ENCODE measurements around the gene SMCO4. TPM values are rescaled to one million over a fixed set of nuclear protein-coding genes. Genes with fewer than 3 reads are reported as not detected.

The SMCO4 gene
- total RNA-seq, 2 experiments from 2014 or later, result 37.5 to 62.6 TPM

- H3K27me3 Mint-ChIP-seq, result peaks cover 6% of the 10 kb centered on the region
- CTCF ChIA-PET, result no interaction called here
- H3K4me1 Mint-ChIP-seq, result no peaks in the 10 kb centered on the region
- ATAC-seq (no peak), DNase-seq (no peak)
- no peak overlapping the region for H3K27ac Mint-ChIP-seq
- H3K9me3 Mint-ChIP-seq (ENCODE audit: low read depth), result no peaks in the 10 kb centered on the region
- H3K36me3 Mint-ChIP-seq, result no peaks in the 10 kb centered on the region
- no peak overlapping the region for H3K4me3 Mint-ChIP-seq
These were observed 29.0 kb upstream of the SMCO4 start for GRCh38 chr11:93572171-93572570.

GRCh38 chr11:93571612-93572011, 28.4 kb upstream of the SMCO4 start:
- no peak overlapping the region for H3K4me3 Mint-ChIP-seq
- no peaks in the 10 kb centered on the region for H3K9me3 Mint-ChIP-seq (ENCODE audit: low read depth)
- H3K27ac Mint-ChIP-seq, result no peak overlapping the region
- H3K36me3 Mint-ChIP-seq, result no peaks in the 10 kb centered on the region
- ATAC-seq (no peak), DNase-seq (no peak)
- no peaks in the 10 kb centered on the region for H3K4me1 Mint-ChIP-seq
- CTCF ChIA-PET, result no interaction called here
- peaks cover 6% of the 10 kb centered on the region for H3K27me3 Mint-ChIP-seq

- no peaks in the 10 kb centered on the region for H3K4me1 Mint-ChIP-seq
- ATAC-seq (no peak), DNase-seq (no peak)
- H3K9me3 Mint-ChIP-seq (ENCODE audit: low read depth), result no peaks in the 10 kb centered on the region
- CTCF ChIA-PET, result no interaction called here
- H3K4me3 Mint-ChIP-seq, result no peak overlapping the region
- no peaks in the 10 kb centered on the region for H3K36me3 Mint-ChIP-seq
- peaks cover 3% of the 10 kb centered on the region for H3K27me3 Mint-ChIP-seq
- no peak overlapping the region for H3K27ac Mint-ChIP-seq
These were observed 27.7 kb upstream of the SMCO4 start for GRCh38 chr11:93570759-93571413.

GRCh38 chr11:93569496-93569895, 26.3 kb upstream of the SMCO4 start:
- H3K9me3 Mint-ChIP-seq (ENCODE audit: low read depth), result no peaks in the 10 kb centered on the region
- no peak overlapping the region for H3K4me3 Mint-ChIP-seq
- H3K36me3 Mint-ChIP-seq, result no peaks in the 10 kb centered on the region
- ATAC-seq (no peak), DNase-seq (no peak)
- no peaks in the 10 kb centered on the region for H3K4me1 Mint-ChIP-seq
- peaks cover 5% of the 10 kb centered on the region for H3K27me3 Mint-ChIP-seq
- CTCF ChIA-PET, result no interaction called here
- H3K27ac Mint-ChIP-seq, result no peak overlapping the region

DNA sequence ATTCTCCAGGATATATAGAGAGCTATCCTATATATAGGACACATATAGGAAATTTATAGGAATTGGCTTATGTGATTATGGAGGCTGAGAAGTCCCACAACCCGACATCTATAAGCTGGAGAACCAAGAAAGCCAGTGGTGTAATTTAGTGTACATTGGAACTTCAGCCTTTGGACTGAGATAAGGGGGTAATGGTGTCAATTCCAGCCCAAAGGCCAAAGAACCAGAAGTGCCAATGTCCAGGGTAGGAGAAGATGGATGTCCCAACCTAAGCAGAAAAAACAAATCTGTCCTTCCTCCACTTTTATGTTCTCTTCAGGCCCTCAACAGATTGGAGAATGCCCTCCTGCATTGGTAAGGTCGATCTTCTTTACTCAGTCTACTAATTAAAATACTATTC, 25.5 kb upstream of the SMCO4 start:
- H3K4me1 Mint-ChIP-seq, result no peaks in the 10 kb centered on the region
- DNase-seq, result no peak
- H3K36me3 Mint-ChIP-seq, result no peaks in the 10 kb centered on the region
- CTCF ChIA-PET, result no interaction called here
- no peak overlapping the region for H3K27ac Mint-ChIP-seq
- no peaks in the 10 kb centered on the region for H3K9me3 Mint-ChIP-seq (ENCODE audit: low read depth)
- H3K4me3 Mint-ChIP-seq, result no peak overlapping the region
- ATAC-seq, result no peak
- peaks cover 5% of the 10 kb centered on the region for H3K27me3 Mint-ChIP-seq

- Mint-ChIP-seq H3K4me1 (no peaks in the 10 kb centered on the region), H3K4me3 (no peak overlapping the region), H3K27me3 (peaks cover 5% of the 10 kb centered on the region), H3K36me3 (no peaks in the 10 kb centered on the region), H3K9me3 (ENCODE audit: low read depth) (no peaks in the 10 kb centered on the region), H3K27ac (no peak overlapping the region)
- CTCF ChIA-PET, result no interaction called here
- no peak for DNase-seq
- no peak for ATAC-seq
These were observed 24.3 kb upstream of the SMCO4 start for GRCh38 chr11:93567401-93567895.

DNA sequence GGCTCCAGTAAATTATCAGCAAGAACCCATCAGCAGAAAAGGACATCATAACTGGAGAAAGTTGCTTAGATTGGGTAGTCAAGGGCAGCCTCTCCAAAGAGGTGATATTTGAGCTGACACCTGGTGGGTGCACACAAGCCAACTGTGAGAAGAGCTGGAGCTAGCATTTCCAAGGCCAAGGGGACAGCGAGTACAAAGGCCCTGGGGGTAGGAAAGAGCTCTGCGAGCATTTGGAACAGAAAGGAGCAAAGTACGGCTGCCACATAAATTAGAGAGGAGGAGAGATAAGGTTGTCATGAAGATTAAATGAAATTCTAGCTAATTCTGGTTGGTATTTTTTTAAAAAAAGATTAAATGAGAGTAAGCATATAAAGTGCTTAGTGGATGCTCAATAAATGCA, 21.7 kb upstream of the SMCO4 start:
- H3K9me3 Mint-ChIP-seq (ENCODE audit: low read depth), result no peaks in the 10 kb centered on the region
- no peak overlapping the region for H3K4me3 Mint-ChIP-seq
- no peak overlapping the region for H3K27ac Mint-ChIP-seq
- H3K36me3 Mint-ChIP-seq, result no peaks in the 10 kb centered on the region
- DNase-seq (no peak), ATAC-seq (no peak)
- peaks cover 5% of the 10 kb centered on the region for H3K27me3 Mint-ChIP-seq
- CTCF ChIA-PET, result no interaction called here
- H3K4me1 Mint-ChIP-seq, result no peaks in the 10 kb centered on the region

GRCh38 chr11:93563857-93564256, 20.7 kb upstream of the SMCO4 start:
- CTCF ChIA-PET, result no interaction called here
- Mint-ChIP-seq H3K9me3 (ENCODE audit: low read depth) (no peaks in the 10 kb centered on the region), H3K27ac (no peak overlapping the region), H3K36me3 (no peaks in the 10 kb centered on the region), H3K4me1 (no peaks in the 10 kb centered on the region), H3K27me3 (peaks cover 5% of the 10 kb centered on the region), H3K4me3 (no peak overlapping the region)
- no peak for DNase-seq
- no peak for ATAC-seq

- Mint-ChIP-seq H3K4me1 (no peaks in the 10 kb centered on the region), H3K4me3 (no peak overlapping the region), H3K27ac (no peak overlapping the region), H3K27me3 (peaks cover 20% of the 10 kb centered on the region), H3K36me3 (no peaks in the 10 kb centered on the region), H3K9me3 (ENCODE audit: low read depth) (no peaks in the 10 kb centered on the region)
- no peak for ATAC-seq
- DNase-seq, result no peak
- CTCF ChIA-PET, result no interaction called here
These were observed 17.2 kb upstream of the SMCO4 start for GRCh38 chr11:93560199-93560932.

GRCh38 chr11:93559681-93560080, 16.5 kb upstream of the SMCO4 start:
- CTCF ChIA-PET, result no interaction called here
- ATAC-seq (no peak), DNase-seq (no peak)
- no peaks in the 10 kb centered on the region for H3K36me3 Mint-ChIP-seq
- H3K4me1 Mint-ChIP-seq, result no peaks in the 10 kb centered on the region
- H3K4me3 Mint-ChIP-seq, result no peak overlapping the region
- peaks cover 22% of the 10 kb centered on the region for H3K27me3 Mint-ChIP-seq
- no peaks in the 10 kb centered on the region for H3K9me3 Mint-ChIP-seq (ENCODE audit: low read depth)
- H3K27ac Mint-ChIP-seq, result no peak overlapping the region

DNA sequence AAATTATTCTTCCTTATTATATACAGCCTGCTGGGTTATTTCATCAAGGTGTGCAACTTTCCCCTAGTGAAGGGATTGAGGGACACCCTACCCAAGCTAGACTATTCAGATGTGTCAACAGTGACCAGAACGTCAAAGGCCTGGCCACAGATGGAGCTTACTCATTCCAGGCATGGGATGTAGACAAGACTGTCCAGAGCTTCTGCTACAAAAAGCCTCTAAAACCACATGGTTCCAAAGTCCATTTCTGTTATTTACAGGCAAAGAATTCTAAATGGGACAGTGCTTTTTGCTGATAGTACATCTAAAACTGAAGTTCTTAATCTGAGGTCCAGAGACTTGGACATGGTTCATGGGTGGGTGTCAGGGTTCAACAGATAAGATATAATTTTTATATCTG, 9.7 kb upstream of the SMCO4 start:
- peaks cover 54% of the 10 kb centered on the region for H3K27me3 Mint-ChIP-seq
- H3K4me1 Mint-ChIP-seq, result peaks cover 2% of the 10 kb centered on the region
- H3K27ac Mint-ChIP-seq, result no peak overlapping the region
- no peaks in the 10 kb centered on the region for H3K9me3 Mint-ChIP-seq (ENCODE audit: low read depth)
- no peaks in the 10 kb centered on the region for H3K36me3 Mint-ChIP-seq
- DNase-seq (no peak), ATAC-seq (no peak)
- CTCF ChIA-PET, result interaction anchor here (1.4 kb wide), 1 partner anchor 8 kb away, joined by 4 read pairs; no protein-coding TSS in a partner anchor
- H3K4me3 Mint-ChIP-seq, result no peak overlapping the region

GRCh38 chr11:93549976-93550375, 6.8 kb upstream of the SMCO4 start:
- DNase-seq (no peak), ATAC-seq (no peak)
- Mint-ChIP-seq H3K4me3 (no peak overlapping the region), H3K36me3 (no peaks in the 10 kb centered on the region), H3K27ac (no peak overlapping the region), H3K4me1 (peaks cover 2% of the 10 kb centered on the region), H3K9me3 (ENCODE audit: low read depth) (no peaks in the 10 kb centered on the region), H3K27me3 (peaks cover 53% of the 10 kb centered on the region)
- CTCF ChIA-PET, result no interaction called here

- Mint-ChIP-seq H3K9me3 (ENCODE audit: low read depth) (no peaks in the 10 kb centered on the region), H3K4me3 (no peak overlapping the region), H3K27ac (no peak overlapping the region)
These were observed 5.6 kb upstream of the SMCO4 start for GRCh38 chr11:93548679-93549319.

DNA sequence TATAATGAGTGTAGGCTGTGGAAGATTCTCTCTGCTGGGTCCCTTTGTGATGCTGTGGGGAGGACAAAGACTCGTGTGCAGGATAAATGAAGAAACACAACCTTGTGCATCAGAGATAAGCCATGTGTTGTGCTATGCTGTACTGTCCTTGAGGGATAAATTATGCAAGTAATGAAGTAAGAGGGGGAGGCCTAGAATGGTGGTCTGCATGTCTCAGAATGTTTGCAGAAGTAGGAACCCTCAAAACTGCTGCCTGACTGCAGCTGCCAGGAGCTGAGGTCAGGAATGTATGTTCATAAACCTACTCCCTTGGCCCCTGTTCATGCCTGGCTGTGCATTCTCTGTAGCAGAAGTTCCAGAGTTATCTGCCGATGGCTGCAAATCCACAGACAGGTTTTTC, 4.6 kb upstream of the SMCO4 start:
- CTCF ChIA-PET, result no interaction called here
- no peaks in the 10 kb centered on the region for H3K9me3 Mint-ChIP-seq (ENCODE audit: low read depth)

More at GRCh38 chr11:93548679-93549319, 5.6 kb upstream of the SMCO4 start:
- no peak for ATAC-seq
- peaks cover 51% of the 10 kb centered on the region for H3K27me3 Mint-ChIP-seq
- H3K4me1 Mint-ChIP-seq, result peaks cover 9% of the 10 kb centered on the region
- no peaks in the 10 kb centered on the region for H3K36me3 Mint-ChIP-seq
- no peak for DNase-seq
- CTCF ChIA-PET, result no interaction called here

More for the DNA sequence above, 4.6 kb upstream of the SMCO4 start:
- ATAC-seq, result no peak
- Mint-ChIP-seq H3K36me3 (no peaks in the 10 kb centered on the region), H3K4me1 (peaks cover 14% of the 10 kb centered on the region), H3K27me3 (peaks cover 48% of the 10 kb centered on the region), H3K4me3 (no peak overlapping the region), H3K27ac (no peak overlapping the region)
- DNase-seq, result no peak

Measured in activated CD8-positive, alpha-beta memory T cell treated with anti-CD3 and anti-CD28 coated beads, Interleukin-2, amount 10 ng/mL, durations not matched to agents 7 days and 5 days (primary cell).